NCI-H2107 treated with DMSO at 0.1 percent for 48 hours (cell line): ENCODE measurements around the gene TGFA.
A peak's percentile ranks its signal among the peaks of the same experiment; 100 is the strongest.

Experiments
- DNase-seq: peaks from one replicate; lab custom pipeline; 2025; ENCODE audit not compliant: unreplicated experiment; lab: John Stamatoyannopoulos, UW

TGFA gene

DNA sequence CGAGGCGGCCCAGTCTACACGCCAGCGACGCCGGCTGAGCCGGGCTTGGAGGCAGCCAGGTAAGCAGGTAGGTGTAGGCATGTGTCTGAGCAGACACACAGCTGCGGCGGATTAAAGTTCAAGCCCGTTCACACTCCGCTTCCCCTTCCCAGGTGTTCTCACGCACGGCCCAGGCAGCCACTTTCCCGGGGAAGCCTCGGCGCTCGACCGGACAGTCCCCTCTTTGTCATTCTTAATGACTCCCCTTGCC is 367 bp downstream of the TGFA start:
- DNase-seq, result peak; percentile 19

DNA sequence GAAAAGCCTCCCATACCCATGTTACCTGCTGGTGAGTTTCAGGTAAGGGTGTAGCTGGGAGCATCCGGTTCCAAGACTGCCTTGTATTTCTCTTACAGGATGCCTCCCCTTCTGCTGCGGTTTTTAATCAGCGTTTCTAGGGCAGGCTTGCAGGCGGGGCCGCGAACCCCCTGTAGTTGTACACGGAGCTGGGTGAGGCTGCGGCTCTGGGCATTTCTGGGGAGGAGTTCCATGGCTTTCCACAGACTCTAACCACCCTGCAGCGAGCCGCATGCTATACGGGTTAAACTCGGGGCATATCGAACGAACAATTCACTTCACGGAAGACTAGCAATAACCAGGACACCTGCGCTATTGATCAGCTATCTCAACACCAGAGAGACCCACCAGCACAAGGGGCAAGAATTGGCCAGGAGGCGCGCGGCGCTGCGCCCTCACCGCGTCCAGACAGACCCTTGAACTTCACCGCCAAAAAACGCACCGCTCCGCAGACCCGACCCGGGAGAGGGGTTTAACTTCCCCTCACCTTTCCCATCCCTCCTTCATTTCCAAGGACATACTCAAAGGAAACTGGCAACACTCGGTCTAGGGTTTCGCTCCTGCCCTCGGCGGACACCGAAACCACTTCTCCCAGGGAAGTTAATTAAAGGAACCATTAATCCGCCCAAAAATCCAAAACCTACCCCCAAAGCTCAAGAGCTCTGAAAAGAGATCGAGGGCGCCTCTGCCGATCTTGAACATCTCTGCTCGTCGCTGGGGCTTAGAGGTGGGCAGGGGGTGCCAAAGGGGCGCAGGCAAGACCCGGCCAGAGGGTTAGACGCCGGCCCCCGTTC is 909 bp downstream of the TGFA start:
- peak; percentile 31 for DNase-seq

DNA sequence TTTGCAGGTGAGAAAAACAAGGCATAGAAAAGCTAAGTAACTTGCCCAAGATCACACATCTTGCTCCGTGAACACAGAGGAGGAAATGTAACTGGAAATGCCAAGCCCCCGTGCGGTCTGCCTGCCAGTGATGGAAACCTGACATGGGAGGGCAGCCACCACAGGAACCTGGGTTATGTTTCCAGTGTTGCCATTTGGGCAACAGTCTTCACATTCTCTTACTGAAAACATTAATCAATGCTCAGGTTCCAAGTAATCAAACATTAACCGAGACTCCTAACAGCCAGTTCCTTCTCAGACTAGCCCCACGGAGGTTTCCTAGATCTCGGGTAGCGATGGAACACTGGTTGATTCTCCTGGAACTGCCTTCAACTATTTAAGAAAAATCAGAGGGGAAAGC is 2.5 kb downstream of the TGFA start:
- no peak for DNase-seq

DNA sequence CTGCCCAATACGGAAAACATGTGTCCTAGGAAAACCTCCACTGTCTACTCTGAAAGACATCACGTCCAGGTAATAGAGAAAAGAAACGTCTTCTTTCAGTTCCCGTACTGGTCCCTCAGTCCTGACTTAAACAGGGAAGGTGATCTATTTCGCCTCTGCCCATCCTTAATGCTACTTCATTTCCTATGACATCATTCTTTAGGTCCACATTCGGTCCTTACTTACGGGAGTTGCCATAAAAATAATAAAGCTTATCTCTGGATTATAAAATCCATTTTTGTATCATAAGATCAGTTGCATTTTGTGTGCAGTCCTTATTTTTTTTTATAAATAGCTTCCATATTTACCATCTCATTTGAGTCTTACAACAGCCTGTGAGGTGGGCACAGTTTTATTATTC is 3.7 kb downstream of the TGFA start:
- DNase-seq, result no peak

DNA sequence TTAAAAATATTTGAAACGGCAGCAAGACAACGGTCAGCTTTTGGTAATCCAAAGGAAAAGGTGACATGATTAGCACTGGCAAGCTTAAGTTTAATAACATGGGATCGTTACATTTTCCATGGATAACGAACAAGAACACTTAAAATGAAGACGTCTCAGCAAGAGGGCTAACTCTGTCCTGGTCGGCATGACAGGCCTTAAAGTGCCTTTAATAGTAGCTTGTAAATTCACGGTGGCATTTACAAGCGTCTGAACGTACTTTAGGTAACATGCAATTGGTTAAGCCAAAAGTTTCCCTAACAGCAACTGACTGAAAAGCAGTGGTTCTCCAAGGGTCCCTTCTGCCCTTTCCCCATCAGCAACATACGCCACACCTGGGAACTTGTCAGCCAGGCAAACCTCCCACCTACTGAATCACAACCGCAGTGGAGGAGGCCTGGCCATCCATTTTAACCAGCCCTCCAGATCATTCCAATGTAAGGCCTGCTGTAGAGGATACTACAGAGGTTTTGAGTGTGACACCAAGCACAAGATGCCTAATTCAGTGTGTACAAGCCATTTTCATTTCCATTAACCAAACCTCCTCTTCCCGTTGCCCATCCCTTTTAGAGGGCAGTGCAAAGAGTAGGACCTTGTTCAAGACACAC is 4.4 kb downstream of the TGFA start:
- no peak for DNase-seq

DNA sequence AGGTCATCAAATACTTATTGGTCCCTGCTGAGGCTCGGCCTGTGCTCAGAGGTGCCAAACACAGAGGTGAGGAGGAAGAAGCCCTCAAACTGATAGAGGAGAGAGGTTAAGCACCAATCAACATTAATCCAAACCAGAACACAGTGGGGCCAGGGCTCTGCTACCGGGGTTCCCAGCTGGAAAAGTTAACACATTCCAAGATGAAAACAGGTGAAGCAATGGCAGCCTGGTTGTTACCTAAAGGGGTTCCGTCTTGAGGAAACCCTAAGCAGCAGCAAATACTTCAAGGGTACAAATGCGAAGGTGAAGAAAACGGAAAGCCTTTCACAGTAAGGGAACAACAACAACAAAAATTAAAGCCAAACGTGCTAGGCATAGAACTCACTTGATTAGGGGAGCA is 5.4 kb downstream of the TGFA start:
- DNase-seq, result no peak

DNA sequence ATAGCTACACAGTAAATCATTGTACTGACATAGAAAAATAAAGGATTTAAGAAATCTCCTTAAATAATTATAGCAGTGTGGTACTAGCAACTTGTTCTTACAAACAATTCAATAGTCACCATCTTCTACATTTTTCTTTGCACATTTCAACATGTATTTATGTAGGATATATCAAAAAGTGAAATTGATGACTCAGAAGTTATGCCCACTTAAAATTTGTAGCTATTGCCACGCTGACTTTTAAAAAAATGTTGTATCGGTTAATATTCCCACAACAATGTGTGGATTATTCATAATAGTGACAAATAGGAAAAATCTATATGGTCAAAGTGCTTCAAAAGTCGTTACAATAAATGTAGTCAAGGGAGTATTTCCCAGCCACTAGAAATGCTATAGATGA is 6.7 kb downstream of the TGFA start:
- DNase-seq, result no peak

DNA sequence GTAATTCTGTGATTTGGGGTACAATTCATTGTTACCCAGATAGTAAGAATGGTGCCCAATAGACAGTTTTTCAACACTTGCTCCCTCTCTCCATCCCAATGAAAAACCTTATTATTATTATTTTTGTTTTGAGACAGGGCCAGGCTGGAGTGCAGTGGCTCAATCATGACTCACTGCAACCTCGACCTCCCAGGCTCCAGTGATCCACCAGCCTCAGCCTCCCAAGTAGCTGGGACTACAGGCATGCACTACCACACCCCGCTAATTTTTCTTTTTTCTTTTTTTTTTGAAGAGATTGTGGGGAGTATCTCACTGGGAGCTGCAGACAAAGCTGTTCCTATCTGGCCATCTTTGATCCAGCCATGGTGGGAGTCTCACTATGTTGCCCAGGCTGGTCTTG is 7.2 kb downstream of the TGFA start:
- DNase-seq, result no peak

DNA sequence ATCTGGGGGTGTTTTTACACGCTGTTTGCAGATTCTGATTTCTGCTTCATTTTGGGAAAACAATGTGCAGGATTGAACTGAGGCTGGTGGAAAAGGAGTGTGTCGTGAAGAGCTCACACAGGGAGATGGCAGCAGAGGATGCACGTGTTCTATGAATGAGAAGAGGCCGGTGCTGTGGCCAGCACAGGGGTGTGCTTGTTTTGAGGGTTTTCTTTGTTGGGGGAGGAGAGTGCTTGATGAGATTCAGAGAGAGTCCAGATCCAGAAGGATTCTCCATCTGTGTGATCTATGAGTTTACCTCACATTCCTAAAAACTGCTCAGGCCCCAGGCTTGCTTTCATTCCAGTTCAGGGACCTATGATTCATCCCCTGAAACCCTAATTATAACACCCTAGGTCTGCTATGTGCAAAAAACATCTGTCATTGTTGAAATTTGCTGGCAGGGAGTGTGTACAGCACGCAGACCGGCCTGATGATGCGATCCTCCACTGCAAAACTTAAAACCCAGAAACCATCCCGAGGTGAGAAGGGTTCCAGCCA is 12.1 kb downstream of the TGFA start:
- no peak for DNase-seq

DNA sequence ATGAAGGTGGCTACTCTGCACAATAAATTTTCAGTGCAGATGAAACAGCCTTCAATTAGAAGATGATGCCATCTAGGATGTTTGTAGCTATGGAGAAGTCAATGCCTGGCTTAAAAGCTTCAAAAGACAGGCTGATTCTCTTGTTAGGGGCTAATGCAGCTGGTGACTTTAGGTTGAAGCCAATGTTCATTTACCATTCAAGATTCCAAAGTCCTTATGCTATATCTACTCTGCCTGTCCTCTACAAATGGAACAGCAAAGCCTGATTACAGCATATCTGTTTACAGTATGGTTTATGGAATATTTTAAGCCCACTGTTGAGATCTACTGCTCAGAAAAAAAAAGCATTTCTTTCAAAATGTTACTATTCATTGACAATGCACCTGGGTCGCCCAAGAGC is 15.8 kb downstream of the TGFA start:
- DNase-seq, result no peak

DNA sequence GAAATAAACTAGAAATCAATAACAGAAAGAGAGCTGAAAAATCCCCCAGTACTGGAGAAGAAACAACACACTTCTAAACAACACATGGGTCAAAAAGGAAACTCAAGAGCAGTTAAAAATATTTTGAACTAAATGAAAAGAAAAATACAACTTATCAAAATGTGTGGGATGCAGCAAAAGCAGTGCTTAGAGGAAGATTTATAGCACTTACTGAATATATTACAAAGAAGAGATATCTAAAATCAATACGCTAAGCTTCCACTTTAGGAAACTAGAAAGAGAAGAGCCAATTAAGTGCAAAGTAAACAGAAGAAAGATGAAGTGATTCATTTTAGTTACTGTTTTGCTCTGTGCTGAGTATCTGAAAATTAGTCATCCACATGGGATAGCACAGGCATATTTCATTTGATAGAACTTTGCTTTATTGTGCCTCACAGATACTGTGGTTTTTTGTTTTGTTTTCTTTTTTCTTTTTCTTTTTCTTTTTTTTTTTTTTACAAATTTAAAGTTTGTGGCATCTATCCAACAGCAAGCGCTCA is 17.0 kb downstream of the TGFA start:
- DNase-seq, result no peak

DNA sequence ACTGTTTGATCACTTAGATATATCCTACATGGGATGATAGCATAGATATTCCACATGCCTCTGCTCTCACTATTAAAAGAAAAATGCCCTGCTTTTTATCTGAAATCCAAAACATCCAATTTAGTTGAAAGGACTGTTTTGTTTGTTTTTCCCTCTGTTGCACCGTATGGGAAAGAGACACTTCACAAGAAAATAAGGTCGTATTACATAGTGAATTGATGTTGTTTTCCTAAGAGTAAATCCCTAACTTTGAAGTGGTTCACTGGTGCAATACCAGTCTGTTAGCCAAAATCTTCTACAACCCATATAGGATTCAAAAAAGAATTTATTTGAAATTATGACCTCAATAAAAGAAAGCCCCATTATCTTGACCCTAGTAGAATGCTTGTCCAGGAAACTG is 18.1 kb downstream of the TGFA start:
- DNase-seq, result no peak

DNA sequence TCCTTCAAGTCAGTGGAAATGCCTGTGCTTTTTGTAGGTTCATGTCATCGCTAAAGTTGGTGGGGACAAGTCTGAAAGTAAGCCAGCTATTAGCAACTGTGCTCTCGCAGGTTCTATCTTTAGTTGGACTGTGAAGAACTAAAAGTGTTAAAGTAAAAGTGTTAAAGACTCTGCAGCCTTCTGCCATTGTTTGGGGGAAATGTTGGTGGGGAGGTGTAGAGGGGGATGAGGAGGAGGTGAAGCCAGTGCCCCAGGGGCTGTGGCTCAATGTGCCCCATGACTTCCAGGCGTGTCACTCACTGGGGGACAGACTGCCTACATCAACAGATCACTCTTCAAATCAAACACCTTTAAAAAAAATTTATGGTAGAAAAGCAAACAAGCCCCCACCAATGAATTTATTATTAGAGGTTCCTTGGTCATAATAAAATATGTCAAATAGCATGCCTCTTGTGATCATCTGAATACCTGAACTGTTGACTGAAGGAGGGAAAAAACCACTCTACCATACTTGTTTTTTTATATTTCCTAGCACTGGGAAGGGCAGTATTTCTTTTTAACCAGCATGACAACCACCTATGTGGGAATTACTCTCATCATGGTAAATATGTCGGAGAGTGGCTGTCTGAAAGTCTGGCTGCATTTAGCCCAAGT is 19.3 kb downstream of the TGFA start:
- DNase-seq, result no peak

DNA sequence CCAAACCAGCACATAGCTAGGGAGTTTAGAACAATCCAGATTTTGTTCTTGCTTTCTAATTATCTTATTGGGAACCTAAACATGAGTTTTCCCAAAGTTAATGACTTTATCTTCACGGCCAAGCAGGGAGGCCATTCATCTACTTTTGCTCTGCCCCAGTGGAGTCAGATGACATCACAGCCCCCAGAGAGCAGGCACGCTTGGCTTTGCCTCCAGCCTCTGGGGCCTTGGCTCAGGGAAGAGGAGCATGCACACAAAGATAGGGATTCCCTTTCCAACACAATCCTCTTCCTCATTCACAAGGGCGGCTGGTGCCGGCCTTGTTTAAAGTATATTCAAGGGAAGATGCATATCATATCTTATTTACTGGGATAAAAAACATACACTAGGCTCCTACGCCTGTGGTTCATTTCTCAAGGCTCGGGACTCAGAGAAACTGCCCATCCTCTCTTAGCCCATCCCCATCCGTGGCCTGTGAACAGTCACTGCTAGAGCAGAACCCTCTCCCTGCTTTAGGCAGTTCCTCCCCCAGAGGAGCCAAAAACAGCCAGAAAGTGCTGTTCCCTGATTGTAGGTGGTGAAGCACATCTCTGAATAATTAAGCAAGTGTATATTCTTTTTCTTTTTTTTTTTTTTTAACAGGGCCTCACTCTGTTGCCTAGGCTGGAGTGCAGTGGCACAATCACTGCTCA is 21.2 kb downstream of the TGFA start:
- no peak for DNase-seq

DNA sequence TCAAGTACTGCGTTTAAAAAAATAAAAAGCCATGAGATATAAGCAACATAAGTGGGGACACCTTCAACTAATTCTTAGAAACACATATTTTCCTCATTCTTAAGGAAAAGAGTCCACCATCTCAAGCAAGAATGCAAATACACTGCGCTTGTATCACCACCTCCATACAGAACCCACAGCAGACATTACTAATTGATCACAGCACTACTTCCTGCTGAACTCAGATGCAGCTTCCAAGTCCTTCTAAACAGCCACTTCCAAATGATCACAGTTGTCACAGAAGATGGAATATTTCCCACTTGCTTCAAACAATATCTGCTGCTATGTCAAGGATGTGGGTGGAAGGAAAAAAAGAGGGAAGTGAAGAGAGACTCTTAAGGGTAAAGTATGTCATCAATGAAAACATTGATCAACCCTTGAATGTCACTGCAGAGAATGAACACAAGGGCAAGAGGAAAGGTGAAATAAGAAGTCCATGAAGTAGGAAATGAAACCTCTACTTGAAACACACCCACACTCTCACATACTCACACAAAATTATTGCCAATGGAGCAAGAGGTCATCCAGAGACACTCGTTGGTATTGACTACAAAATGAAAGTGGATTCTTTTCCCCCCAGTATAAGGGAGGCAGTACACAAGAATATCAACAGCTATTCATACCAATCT is 22.1 kb downstream of the TGFA start:
- DNase-seq, result no peak

DNA sequence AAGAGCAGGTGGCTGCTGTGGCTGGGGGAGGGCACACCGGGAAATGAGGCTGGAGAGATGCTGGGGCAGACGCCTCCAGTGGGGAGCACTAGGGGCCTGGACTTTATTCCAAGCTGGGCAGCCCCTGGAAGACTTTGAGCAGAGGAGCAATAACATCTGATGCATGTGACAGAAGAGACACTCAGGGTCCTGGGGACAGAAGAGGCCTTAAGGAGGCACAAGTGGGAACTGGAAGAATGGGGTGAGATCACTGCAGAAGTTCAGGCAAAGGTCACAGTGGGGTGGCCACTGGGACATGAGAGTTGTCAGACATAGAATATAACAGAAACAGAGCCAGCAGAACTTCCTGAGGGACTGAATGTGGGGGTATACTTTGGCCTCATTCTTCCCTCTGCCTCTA is 24.0 kb downstream of the TGFA start:
- no peak for DNase-seq

DNA sequence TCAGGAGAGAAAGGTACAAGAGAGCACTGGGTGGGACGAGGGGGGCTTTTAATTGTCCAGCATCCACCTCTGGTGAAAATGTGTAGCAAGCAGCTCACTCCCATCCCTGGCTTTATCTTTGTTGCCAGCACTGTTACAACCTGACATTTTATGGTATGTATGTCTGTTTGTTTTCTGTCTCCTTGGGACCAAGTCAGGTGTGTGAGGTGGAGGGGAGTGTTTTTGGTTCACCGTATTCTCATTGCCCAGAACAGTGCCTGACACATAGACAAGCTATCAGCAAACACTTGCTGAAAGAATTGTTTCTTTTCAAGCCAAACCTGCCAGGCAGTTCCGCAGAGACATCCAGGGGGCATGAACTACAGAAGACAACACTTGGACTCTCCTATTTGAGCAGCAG is 24.7 kb downstream of the TGFA start:
- no peak for DNase-seq

DNA sequence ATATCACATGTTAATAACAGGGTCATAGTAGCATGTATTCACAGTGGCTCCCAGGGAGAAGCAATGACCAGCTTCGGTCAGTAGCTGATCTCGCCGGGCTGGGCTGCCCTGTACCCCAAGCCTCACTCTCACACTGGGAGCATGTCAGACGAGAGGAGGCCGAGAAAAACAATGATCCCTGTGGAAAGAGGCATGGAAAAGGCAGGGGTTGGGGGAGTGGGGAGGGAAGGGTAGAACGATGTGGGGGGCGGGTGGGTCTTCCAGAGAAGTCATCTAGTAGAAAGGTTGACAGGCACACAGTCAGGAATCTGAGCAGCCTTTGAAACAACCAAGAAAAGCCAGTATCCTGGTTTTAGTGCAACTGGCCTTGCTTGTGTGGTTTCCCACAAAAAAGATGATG is 25.4 kb downstream of the TGFA start:
- DNase-seq, result no peak

DNA sequence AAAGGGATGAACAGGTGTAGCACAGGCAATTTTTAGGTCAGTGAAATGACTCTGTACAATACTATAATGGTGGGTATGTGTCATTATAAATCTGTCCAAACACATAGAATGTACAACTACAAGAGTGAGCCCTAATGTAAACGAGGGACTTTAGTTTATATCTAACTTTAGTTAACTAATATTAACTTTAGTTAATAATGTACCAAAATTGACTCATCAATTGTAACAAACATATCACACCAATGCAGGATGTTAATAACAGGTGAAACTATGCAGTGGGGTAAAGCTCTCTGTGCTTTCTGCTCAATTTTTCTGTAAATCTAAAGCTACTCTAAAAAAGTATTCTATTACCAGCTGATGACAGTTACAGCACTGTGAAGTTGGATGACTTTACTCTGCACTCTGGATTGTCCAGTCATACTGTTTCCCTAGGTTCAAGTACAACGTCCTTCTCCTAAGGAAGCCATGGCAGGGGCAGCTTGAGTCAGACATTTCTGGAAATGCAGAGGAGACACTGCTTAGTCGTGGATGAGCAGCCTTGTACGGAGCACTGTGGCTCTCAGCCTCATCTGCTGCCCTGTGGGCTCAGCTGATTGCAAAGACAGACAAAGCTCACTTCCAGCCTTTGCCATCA is 26.1 kb downstream of the TGFA start:
- no peak for DNase-seq

DNA sequence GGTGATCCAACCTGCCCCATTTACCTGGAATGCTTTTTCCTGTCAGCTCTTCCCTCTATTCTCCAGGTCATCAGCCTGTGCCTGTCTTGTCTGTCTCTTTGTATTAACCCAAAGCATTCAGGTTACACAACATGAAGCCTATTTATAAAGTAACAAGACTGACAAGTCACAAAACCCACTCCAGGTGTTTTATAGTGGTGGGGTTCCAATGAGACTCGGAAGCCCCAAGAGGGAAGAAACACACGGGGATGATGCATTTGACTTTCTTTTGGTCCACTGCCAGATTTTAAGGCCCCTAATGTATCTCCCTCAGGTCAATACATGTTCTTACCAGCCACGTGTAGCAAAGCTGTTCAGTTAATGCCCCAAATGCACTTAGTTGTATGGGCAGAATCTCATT is 27.5 kb downstream of the TGFA start:
- no peak for DNase-seq

DNA sequence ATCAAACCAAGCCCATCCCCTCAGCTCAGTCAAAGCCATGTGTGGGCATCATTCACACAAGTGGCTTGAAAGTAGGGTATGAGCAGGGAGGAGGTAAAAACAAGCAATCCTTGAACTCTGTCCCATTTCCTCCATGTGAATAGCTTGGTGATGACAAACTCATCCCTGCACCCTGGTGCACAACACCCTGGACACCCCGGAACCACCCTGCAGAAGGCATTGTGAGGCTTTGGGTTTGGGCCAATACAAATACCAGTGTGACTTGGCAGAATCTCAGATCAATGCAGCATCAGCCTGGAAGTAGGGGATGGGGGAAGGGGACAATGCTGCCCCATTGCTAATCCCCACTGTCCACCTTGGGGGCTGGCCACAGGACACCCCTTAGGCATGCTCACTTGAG is 28.6 kb downstream of the TGFA start:
- DNase-seq, result no peak
